A673 (cell line): Measurements from ENCODE around the gene OR5AU1.

Experiments used
- CTCF ChIP-seq: fragments of 300-800, 200-600 bp; sonication (generic); conservative IDR thresholded peaks from 2 replicates; pipeline ENCODE4 v1.5.1; 2017; ENCODE audit warnings: low read depth, mild to moderate bottlenecking, antibody characterized with exemption, low read length, moderate library complexity, mixed read lengths
- EZH2 ChIP-seq: fragments of 200-600 bp; sonication (generic); IDR thresholded peaks from 2 replicates; pipeline ENCODE4 v1.6.1; 2017; ENCODE audit warnings: borderline replicate concordance, low read depth, mild to moderate bottlenecking, mixed read lengths, antibody characterized with exemption, low read length; ENCODE audit not compliant: poor library complexity, severe bottlenecking

GRCh38 chr14:21106176-21106497 lies 49.7 kb downstream of the OR5AU1 start:
- TF ChIP-seq CTCF (no peak), EZH2 (no peak)
